HG03060 (cell line): ENCODE data around the gene TMEM212.
"Not testable (repeated sequence)": the region's sequence is repeated elsewhere in the genome, so short reads cannot be mapped to it uniquely, and the experiment has no call there.

Experiments used
- ATAC-seq: cut with Tn5 transposase; IDR thresholded peaks from one replicate; pipeline ENCODE4 v1.9.1; 2021; ENCODE audit warnings: low read depth, moderate number of reproducible peaks; ENCODE audit not compliant: unreplicated experiment

Gene TMEM212

DNA sequence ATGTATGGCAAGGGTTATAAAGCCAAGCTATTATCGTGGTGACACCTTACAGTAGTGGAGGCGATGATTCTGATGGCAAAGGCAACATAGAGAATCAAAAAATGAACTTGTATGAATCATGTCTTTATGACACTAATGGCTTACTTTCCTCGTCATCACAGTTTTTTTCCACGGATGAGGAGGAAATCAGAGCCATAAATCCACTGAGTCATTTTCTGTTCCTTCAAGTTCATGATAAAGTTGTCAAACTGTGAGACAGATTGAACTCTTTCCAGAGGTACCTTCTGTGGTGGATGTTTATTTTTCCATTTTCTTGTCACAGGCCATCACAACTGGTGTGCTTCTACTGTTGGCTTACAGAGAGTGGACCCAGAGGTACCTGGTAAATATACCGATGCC lies 8.5 kb downstream of the TMEM212 start:
- no peak for ATAC-seq

DNA sequence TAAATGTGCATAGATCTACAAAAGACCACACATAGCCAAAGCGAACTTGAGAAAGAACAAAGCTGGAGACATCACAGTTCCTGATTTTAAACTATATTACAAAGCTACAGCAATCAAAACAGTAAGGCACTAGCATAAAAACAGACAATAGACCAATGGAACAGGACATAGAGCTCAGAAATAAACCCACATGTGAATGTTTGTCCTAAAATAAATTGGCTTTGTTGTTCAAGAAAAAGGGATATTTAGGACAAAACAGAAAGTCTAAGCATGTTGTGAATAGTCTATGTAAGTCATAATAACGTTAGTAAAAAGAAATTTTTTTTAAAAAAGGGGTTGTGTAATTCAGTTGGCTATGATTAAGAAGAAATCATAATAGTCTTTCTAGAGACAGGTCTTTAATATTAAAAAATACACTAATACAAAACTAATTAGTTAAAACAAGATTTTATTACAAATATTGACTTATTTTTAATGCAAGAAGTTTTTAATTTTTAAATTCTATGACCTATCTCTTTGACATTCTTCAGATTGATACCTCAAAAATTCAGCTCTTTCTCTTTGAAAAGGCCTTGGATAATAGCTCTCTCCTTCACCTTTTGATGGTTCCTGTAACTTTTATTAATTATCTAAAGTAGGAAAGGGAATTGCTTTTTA lies 11.6 kb downstream of the TMEM212 start:
- ATAC-seq: no peak

DNA sequence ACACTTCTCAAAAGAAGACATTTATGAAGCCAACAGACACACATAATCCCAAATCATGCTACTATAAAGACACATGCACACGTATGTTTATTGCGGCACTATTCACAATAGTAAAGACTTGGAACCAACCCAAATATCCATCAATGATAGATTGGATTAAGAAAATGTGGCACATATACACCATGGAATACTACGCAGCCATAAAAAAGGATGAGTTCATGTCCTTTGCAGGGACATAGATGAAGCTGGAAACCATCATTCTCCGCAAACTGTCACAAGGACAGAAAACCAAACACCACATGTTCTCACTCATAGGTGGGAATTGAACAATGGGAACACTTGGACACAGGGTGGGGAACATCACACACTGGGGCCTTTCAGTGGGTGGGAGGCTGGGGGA lies 15.6 kb downstream of the TMEM212 start:
- ATAC-seq: not testable (repeated sequence)

DNA sequence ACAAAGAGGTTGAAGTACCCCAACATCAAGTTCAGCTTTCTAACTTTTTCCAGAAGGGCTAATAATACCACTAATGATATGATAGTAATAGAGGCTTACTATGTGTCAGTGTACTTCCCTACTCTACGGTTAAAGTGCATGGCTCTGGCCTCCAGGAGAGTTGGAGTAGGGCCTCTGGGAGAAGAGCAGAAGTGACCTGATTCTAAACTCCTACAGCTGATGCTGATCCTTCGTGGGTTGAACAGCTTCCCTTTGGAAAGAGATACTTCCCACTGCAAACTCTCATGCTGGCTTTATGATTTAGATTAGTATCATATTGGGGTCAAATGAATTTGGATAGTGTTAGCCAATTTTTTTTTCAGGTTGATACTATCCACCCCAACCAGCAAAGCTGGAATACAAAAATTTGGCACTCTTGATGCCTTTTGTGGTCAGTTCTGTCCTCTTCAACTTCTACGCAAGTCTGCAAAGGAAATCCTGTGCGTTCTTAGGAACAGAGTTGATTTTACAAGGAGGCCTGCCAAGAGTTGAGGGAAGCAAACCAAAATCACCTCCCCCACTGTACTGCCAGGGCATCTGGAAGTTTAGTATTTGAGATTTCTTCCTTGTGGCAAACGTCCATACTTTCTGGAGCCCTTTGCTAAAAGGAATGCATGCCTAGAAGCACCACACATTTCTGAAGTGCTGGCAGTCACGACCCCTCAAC lies 17.8 kb downstream of the TMEM212 start:
- ATAC-seq: no peak

DNA sequence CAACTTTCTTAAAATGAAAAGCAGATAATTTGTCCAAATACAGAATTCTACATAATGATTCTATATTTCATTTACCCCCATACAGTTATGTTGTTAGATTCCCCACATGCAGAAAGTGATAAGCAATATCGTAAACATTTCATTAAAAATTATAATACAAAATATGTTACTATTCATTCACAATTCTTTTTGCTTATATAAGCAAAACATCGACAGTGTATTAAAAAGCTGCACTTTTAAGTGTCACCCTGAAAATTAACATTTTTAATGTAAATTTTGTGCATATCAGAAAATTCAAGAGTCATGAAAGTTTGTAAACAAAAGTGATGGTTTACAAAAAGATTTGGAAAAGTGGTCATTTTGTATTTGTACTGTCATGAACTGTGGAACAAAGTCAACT lies 19.2 kb downstream of the TMEM212 start:
- no peak for ATAC-seq

DNA sequence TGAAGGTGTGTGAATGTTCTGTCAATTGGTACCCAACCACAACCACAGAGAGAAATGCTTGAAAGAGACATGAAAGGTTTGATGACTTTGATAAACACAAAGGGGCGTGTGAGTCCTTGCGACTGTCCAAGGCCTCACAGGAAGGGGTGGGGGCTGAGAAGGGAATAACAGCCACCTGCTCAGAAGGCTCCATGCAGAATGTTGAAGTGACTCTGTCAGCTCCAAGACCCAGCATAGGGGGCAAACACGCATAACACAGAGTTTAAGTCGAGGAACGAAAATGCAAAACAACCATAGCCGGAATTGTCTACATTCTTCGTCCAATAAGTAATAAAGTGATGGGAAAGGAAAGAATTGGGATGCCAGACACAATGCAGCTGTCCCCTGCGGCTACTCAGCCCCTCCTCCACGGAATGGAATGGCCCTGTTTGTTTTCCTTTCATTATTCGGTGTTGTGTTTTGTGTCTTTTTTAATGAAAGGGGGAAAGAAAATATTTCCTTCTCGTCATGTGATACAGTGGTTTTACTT lies 19.9 kb downstream of the TMEM212 start:
- ATAC-seq: no peak

DNA sequence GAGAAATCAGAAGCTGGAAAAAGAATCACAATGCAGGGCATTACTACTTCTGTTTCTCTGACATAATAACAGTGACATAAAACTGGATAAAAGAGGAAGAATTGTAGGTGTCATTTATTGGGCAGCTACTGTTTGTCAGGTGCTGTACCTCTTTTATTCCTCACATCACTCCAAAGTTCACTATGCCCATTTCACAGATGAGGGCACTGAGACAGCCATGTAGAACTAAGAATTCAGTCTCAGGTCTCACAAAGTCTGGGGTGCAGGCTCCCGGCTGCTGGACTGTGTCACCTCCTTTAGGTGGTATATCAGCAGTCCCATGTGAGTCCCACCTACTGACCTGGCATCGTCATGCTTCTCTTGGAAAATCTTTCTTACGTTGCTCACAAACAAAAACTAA lies 20.8 kb downstream of the TMEM212 start:
- ATAC-seq: no peak

DNA sequence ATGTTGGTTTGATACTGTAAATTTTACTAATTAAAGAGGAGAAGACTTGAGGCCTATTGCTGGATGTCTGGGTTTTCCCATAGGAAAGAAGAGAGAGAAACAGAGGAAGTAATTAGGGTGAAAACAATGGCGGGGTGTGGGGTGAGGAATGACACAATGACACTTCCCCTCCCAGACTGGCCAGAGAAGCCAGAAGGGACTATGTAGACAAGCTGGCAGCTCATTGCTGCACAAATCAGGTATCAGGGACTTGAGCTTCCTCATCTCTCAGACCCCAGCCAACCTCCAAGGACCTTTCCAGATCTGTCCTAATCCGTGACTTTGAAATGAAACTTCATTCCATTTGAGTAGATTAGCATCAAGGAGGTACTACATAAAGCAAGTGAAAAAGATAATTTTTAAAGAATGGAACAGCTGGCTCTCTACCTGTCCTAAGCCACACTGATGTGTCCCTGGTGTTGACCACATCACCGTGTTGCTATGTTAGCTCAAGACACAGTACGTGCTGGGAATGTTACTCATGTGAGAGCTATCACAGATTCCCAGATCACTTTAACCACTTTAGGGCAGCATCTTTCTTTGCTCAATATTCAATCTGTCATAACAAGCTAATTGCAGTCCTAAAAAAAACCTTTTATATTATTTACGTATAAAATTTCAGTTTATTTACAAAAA lies 22.2 kb downstream of the TMEM212 start:
- ATAC-seq: no peak

DNA sequence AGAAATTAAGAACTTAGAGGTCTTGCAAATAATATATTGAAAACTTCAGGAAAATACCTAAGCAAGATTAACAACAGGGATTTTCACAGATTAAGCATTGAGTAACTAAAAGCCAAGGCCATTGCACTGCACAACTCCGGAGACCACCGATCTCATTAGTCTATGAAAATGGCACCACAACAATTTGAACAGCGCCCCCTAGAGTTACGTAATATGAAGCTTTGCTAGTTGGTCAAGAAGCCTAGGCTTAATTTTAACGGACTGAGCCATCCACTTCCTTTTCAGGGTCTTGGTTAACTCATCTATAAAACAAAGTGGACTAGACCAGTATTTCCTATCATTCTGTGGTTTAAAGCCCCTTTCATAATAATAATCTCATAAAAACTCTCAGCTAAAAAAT lies 24.8 kb downstream of the TMEM212 start:
- ATAC-seq: no peak

DNA sequence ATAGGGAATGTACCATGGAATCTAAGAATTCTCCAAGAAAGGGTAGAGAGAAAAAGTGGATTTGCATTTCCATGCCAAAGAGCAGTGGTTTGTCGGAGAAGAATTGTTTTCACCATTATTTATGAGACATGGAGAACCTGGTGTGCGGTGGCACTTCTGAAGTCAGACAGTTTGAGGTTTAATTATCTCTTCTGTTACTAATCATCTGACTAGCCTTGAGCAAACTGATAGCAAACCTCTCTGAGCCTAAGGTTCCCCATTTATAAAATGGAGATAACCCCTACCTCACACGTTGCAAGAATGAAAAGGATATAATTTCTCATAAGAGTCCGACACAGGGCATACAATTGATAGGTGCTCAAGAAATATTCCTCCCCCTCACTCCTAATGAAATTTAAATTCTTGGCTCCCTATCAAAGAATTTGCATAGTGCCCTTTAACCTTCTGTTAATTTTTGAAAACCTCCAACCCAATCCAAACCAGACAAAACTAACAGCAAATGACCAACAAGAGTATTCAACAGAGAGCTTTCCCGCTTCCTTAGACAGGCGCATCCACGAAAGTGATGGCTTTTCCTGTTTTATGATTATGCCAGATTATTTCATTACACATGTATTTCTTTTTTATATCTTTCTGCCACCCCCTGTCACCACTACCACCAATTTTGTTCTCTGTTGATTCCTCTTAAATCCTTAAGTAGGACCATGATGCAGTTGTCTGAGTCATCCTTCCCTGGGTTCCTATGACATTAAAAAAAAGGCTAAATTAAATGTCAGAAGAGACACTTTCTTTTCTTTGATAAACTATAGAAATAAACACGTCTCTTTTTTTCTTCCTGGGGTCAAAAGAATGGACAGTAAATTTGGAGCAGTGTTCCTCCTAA lies 28.5 kb downstream of the TMEM212 start:
- ATAC-seq: no peak

DNA sequence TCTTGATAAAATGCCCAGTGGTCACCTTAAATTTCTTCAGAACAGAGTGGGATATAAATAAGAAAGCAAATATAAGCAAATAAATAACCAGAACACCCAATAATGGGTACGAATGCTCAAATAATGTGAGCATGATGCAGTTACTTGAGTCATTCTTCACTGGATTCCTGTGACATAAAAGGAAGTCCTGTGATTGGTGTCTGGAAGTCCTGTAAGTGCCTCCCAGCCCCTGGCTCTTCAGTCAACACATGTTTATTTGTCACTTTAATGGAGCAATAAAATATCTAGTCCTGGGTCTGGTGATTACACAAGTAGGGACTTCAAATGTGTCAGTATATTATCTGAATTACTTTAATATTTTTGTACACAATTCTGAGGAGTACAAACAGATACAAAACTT lies 30.4 kb downstream of the TMEM212 start:
- ATAC-seq: no peak

DNA sequence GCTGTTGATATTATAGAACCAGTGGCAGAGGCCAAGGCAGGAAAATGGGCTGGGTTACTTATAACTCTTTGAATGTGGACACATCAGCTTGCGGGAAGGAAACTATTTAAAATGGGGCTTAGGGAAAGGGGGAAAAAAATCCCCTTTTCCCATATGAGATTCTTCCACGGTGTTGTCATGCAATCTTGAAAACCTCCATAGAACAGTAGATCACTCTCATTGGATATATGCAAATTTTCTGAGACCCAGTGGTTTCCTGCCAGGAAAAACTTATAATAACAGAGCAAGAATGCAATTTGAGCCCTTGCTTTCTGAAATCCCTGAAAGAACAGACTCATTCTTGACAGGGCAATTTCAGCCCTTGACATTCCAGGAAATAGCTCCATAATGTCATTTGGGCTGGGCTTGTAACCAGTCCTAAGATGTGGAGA lies 31.1 kb downstream of the TMEM212 start:
- no peak for ATAC-seq

DNA sequence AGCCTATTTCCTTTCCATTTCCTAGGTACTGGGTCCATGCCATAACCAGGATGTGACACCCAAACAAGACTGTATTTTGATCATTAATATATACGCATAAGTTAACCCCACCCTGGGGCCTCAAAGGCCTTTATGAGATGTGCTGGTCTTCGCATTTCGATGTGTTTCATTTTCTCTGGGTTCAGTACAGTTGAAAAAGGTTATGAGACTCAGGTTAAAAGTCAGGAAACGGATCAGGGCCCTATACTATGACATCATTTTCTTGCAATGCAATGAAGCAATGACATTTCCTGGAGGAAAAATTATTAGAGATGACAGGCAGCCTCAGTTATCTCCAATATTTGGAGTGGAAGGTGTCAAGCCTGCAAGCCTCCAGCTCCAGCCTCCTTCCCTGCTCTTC lies 31.7 kb downstream of the TMEM212 start:
- no peak for ATAC-seq

DNA sequence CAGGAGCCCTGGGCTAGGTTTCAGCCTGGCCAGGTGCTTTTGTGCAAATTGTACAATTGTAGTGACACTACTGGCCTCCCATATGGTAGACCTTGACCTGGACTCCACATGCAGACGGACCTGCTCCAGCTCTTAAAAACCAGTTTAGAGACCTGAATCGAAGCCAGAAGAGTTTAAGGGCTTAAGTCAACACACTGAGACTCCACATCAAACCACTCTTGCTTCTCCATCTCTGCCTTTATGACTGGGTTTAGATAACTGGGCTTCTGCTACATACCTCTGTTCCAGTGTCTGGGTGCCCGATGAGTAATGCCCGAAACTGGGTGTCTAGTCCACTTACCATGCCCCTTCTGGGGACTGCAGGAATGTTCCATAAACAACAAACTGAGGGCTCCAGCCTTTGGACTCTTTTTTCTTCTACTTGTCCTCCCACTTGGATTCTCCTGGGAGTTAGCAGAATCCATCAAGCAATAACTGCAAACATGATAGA lies 32.8 kb downstream of the TMEM212 start:
- ATAC-seq: no peak

DNA sequence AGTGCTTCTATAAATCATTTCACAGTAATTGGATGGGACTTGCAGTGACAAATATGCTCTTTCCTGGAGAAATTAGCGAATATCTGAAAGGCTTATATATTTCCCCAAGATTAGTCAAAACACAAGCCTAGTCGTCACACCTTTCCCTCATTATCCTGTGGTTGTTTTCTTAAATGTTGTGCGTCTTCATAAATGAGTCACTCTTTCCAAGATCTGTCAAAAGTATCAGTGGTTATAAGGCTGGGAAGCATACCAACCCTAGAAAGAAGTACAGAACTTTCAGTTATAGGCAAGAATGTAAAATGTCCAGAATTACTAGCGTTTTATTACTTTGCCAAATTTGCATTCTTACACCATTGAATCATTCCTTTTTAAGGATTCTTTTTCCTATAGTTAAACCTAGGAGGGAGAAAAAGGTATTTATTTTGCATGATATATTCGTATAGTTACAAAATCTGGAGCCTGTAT lies 33.6 kb downstream of the TMEM212 start:
- no peak for ATAC-seq

DNA sequence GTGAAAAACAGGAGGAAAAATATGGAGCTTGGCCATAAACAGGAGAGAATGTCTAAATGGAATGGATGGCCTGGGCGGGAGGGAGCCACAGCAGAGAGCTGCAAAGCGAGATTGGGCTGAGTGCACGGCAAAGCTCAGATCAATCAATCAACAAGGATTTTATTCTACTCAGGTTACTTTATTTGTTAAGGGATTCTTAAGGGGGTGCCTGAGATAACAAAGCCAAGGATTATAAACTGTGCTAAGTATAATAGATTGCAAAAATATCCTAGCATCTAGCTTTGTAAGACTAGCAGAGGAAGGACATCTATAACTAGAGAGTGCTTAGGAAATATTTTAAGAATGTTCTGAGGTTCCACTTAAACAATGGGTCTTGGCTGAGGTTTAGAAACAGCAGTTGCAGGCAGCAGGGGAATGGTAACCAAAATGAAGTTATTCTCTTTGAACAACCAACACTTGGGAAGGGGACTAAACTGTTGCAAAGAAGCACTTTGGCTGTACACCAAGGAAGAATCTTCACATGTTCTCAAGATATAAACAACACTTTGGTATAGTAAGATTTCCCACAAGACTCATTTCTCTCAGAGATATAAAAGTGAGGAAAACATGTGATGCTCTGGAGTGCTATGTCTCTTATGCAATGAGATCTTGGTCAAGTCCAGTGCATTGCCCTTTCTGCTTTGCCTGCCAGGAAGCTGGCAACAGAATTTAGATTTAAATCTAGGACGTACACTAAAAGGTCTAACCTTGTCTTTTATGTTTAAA lies 35.5 kb downstream of the TMEM212 start:
- no peak for ATAC-seq

DNA sequence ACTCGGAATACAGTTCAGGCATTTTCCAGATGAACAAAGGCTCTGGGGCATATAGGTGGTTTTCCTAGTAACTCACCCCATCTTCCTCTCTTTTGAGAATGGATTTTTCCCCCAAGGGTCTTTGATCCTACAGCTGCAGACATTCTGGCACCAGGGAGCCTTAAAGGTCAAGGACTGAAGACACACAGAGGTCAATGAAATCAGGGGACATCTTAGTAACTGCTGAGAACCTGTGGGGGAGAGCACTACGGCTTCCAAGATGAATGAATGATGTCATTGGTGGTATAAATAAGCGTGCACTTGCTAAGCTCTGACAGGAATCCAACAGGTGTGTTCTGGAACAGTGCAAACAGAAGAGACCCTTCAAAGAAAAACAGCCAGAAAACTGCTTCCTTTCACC lies 36.3 kb downstream of the TMEM212 start:
- no peak for ATAC-seq

DNA sequence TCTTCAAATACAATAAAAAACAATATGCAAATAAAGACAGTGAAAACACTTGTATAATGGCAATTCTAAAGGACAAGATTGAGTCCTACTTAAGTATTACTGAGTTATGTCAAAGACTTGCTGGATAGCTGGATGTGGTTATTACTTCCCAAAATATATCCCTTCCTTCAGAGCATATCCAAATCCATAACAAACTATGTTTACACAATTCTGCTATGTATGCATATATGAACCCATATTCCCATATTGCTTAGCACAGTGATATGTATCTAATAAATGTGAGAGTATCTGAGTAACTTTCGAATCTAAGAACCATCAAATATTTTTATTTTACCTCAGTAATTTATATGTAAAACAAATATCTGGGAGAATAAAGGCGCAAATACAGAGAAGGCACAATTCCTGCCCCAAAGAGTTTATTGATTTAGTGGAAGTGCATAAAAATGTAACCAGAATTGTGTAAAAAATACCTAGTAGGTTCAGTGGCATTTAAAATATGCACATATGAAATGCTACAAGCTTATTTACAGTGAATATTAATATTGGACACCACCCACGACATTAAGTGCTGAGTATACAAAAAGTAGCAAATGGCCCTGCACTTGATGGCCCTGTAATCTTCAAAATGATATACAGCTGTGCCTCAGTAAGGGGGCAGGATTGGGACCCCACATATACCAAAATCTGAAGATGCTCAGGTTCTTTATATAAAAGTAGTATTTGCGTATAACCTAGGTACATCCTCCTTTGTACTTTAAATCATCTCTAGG lies 37.1 kb downstream of the TMEM212 start:
- ATAC-seq: no peak

DNA sequence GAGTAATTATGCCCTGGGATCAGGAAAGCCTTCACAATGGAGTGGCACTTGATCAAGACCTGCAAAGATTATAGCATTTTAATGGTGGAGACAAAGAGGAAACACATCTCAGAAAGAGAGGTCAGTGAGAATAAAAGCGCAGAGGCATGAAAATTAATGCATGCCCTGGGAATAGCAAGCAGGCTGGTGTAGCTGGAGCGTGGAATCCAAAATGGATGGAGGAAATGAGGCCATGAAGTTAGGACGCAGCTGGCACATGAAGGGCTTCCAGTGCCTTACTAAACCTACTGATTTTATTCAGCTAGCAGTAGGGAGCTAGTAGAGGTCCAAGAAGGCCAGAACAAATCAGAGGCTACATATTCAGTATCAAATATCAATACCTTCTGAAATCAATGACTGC lies 38.1 kb downstream of the TMEM212 start:
- ATAC-seq: no peak
